ENCODE measurements around the gene UBE2R2. TPM values are rescaled to one million over a fixed set of nuclear protein-coding genes. Genes with fewer than 3 reads are reported as not detected.

Gene UBE2R2
- total RNA-seq, 4 donors from 2014 or later, result 32.5 to 47.3 (median 41.9) TPM

DNA sequence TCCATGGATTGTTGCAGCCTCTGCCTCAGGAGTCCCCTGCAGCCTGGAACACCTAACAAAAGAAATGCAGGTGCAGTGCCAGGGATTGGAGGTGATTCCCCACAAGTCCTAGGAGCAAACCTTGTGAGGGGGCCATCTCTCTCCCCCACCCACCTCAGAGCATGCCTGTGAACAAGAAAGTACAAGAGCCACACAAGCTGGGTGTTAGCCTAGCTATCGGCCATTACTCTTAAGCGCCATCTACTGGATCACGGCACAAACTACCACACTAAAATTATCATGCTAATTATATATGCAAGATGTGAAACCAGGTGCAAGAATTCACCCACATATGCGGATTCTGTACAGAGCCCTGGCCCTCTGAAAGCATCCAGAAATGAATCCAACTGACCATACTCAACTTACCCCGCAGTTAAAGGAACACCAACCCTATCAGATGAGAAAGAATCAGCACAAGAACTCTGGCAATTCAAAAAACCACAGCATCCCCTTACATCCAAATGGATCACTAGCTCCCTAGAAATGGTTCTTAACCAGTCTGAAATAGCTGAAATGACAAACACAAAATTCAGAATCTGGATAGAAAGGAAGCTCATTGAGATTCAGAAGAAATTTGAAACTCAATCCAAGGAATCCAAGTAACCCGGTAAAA is 38.1 kb upstream of the UBE2R2 start:
- H3K27ac ChIP-seq, result no peak overlapping the region
- no peaks in the 10 kb centered on the region for H3K27me3 ChIP-seq
- ATAC-seq (peak; percentile 60 to 82), DNase-seq (no peak)
- intact Hi-C loops (cut with DNase I; ENCODE audit: low total_unique reads) (no loop called here), in situ Hi-C loops (cut with MboI; ENCODE audit: low sequenced_read_pairs in 4 of 4) (no loop called here)
- H3K4me1 ChIP-seq, result peaks cover 0 to 6% of the 10 kb centered on the region in 2 donors
- no peak overlapping the region for H3K4me3 ChIP-seq
- TF ChIP-seq POLR2A (IDR thresholded peaks at IDR 0.05), result no peak
- TF ChIP-seq, protein P1, sequence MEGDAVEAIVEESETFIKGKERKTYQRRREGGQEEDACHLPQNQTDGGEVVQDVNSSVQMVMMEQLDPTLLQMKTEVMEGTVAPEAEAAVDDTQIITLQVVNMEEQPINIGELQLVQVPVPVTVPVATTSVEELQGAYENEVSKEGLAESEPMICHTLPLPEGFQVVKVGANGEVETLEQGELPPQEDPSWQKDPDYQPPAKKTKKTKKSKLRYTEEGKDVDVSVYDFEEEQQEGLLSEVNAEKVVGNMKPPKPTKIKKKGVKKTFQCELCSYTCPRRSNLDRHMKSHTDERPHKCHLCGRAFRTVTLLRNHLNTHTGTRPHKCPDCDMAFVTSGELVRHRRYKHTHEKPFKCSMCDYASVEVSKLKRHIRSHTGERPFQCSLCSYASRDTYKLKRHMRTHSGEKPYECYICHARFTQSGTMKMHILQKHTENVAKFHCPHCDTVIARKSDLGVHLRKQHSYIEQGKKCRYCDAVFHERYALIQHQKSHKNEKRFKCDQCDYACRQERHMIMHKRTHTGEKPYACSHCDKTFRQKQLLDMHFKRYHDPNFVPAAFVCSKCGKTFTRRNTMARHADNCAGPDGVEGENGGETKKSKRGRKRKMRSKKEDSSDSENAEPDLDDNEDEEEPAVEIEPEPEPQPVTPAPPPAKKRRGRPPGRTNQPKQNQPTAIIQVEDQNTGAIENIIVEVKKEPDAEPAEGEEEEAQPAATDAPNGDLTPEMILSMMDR (IDR thresholded peaks at IDR 0.05 in 4 of 5, conservative IDR thresholded peaks at IDR 0.05 in 1 of 5), result peak; percentile 29 to 82 (median 48)
- H3K36me3 ChIP-seq, result no peaks in the 10 kb centered on the region
- no peaks in the 10 kb centered on the region for H3K9me3 ChIP-seq

DNA sequence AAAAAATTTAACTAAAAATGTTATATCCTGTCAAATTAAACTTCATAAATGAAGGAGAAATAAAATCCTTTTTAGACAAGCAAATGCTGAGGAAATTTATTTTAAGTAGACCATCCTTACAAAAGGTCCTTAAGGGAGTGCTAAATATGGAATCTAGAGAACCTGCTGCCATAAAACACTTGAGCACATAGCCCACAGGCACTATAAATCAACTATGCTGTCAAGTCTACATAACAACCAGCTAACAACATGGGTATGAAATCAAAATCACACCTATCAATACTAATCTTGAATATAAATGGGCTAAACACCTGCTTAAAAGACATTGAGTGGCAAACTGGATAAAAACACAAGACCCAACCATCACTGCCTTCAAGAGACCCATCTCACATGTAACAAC is 36.7 kb upstream of the UBE2R2 start:
- DNase-seq (no peak), ATAC-seq (no peak)
- peaks cover 0 to 6% of the 10 kb centered on the region in 2 donors for H3K4me1 ChIP-seq
- H3K27ac ChIP-seq, result no peak overlapping the region
- no peaks in the 10 kb centered on the region for H3K36me3 ChIP-seq
- no peak overlapping the region for H3K4me3 ChIP-seq
- intact Hi-C loops (cut with DNase I; ENCODE audit: low total_unique reads) (no loop called here), in situ Hi-C loops (cut with MboI; ENCODE audit: low sequenced_read_pairs in 4 of 4) (no loop called here)
- no peaks in the 10 kb centered on the region for H3K27me3 ChIP-seq
- TF ChIP-seq, protein P1 (IDR thresholded peaks at IDR 0.05 in 4 of 5, conservative IDR thresholded peaks at IDR 0.05 in 1 of 5), result no peak
- TF ChIP-seq POLR2A (IDR thresholded peaks at IDR 0.05), result no peak
- H3K9me3 ChIP-seq, result no peaks in the 10 kb centered on the region

DNA sequence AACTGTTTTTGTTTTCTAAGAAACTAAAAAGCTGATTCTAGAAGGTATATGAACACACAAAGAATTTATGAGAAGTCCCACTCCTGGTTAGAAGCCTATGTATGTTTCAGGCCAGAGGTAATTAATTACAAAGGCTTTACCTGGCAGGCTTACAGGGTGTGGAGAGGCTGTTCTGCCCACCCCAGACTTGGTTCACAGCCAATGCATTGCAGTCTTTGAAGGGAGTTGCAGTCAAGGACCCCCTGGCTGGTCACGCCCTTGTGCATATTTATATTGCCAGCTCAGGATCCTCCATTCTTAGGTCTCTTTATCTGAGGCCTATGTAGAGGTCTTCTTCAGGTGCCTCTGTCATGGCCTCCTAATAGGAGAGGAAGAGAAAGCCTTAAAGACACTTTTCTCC is 35.2 kb upstream of the UBE2R2 start:
- intact Hi-C loops (cut with DNase I; ENCODE audit: low total_unique reads) (no loop called here), in situ Hi-C loops (cut with MboI; ENCODE audit: low sequenced_read_pairs in 4 of 4) (no loop called here)
- no peak for ATAC-seq
- Histone ChIP-seq H3K27me3 (no peaks in the 10 kb centered on the region), H3K4me1 (peaks cover 0 to 6% of the 10 kb centered on the region in 2 donors), H3K4me3 (no peak overlapping the region), H3K27ac (no peak overlapping the region), H3K36me3 (no peaks in the 10 kb centered on the region), H3K9me3 (no peaks in the 10 kb centered on the region)
- no peak for DNase-seq
- no peak for TF ChIP-seq POLR2A (IDR thresholded peaks at IDR 0.05)
- TF ChIP-seq, protein P1 (IDR thresholded peaks at IDR 0.05 in 4 of 5, conservative IDR thresholded peaks at IDR 0.05 in 1 of 5), result no peak

DNA sequence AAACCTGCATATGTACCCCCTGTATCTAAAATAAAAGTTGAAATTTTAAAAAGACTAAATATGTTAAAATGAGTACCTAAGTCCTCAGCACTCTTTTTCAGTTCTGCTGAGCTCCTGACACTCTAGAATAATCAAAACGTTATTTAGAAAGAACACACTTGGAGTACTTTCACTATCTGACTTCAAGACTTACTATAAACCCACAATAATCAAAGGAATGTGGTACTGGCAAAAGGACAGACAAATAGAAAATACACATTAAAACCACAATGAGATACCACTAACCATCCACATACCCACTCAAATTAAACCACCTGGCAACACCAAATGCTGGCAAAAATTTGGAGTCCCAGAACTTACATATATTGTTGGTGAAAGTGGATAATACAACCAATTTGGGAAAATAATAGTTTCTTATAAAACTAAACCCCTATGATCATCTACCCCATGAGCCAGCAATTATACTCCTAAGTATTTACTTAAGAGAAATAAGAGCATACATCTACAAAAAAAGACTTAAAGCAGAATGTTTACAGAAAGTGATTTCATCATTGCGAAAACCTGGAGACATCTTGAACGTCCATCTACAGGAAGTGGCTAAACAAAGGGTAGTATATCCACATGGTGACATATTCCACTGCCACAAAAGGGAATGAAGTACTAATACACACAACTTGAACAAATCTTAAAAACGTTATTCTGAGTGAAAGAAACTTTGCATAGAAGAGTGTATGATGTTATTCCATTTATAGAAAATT is 34.4 kb upstream of the UBE2R2 start:
- H3K9me3 ChIP-seq, result no peaks in the 10 kb centered on the region
- H3K27me3 ChIP-seq, result no peaks in the 10 kb centered on the region
- no peak overlapping the region for H3K4me3 ChIP-seq
- H3K36me3 ChIP-seq, result no peaks in the 10 kb centered on the region
- intact Hi-C loops (cut with DNase I; ENCODE audit: low total_unique reads), result no loop called here
- H3K4me1 ChIP-seq, result peaks cover 6 to 13% of the 10 kb centered on the region in 2 donors
- in situ Hi-C loops (cut with MboI; ENCODE audit: low sequenced_read_pairs in 4 of 4), result no loop called here
- no peak overlapping the region for H3K27ac ChIP-seq
- ATAC-seq, result no peak
- no peak for DNase-seq
- TF ChIP-seq, protein P1 (IDR thresholded peaks at IDR 0.05 in 4 of 5, conservative IDR thresholded peaks at IDR 0.05 in 1 of 5), result no peak
